ENCODE data around the gene KIF19.

GRCh38 chr17:74290340-74290739 lies 35.7 kb upstream of the KIF19 start:
- no peak for TF ChIP-seq BHLHE40 (IDR thresholded peaks at IDR 0.05; ENCODE audit: low read depth, low read length)
- no peak for TF ChIP-seq CTCF (conservative IDR thresholded peaks at IDR 0.05; ENCODE audit: low read depth, low read length)
- TF ChIP-seq POLR2A (IDR thresholded peaks at IDR 0.05; ENCODE audit: low read depth, low read length), result no peak
- no peak for TF ChIP-seq RFX5 (IDR thresholded peaks at IDR 0.05; ENCODE audit: low read depth, low read length)
- no peak for TF ChIP-seq CEBPB (IDR thresholded peaks at IDR 0.05; ENCODE audit: low read depth, low read length)
- no peak for TF ChIP-seq MAFK (IDR thresholded peaks at IDR 0.05; ENCODE audit: low read depth, low read length)
- TF ChIP-seq SMC3 (IDR thresholded peaks at IDR 0.05; ENCODE audit: low read depth, low read length), result no peak
- TF ChIP-seq RAD21 (IDR thresholded peaks at IDR 0.05; ENCODE audit: low read length), result no peak
- TF ChIP-seq FOS (IDR thresholded peaks at IDR 0.05; ENCODE audit: low read depth, low read length), result no peak
